Right lobe of liver (tissue), 6 donors: ENCODE measurements around the gene TECTA. TPM values are rescaled to one million over a fixed set of nuclear protein-coding genes. Genes with fewer than 3 reads are reported as not detected.

Experiments used
- ATAC-seq, 4 donors: fragments of 200-7000 bp; cut with Tn5 transposase; one replicate each; pipeline ENCODE4 v1.9.1; 2020; ENCODE audit warnings: mild to moderate bottlenecking in 4 of 4, moderate library complexity in 4 of 4
- DNase-seq, 3 donors: peaks; one replicate each; pipeline ENCODE4 v3.0.0-alpha.2; 2020
- H3K27ac ChIP-seq, 3 donors: fragments of 200-600 bp; one replicate each; pipeline ENCODE4 v1.8.0; 2022
- H3K27me3 ChIP-seq, 2 donors: fragments of 200-600 bp; one replicate each; pipeline ENCODE4 v1.8.0; 2022
- H3K36me3 ChIP-seq, 4 donors: fragments of 200-600 bp; sonication (generic) in 1 of 4; one replicate each; pipeline versions ENCODE4 v1.5.1 to v1.8.0; 2017 to 2022; ENCODE audit warnings: control low read depth in 1 of 4
- H3K4me1 ChIP-seq, 4 donors: fragments of 200-600 bp; sonication (generic) in 1 of 4; one replicate each; pipeline versions ENCODE4 v1.5.1 to v1.8.0; 2017 to 2022; ENCODE audit warnings: control low read depth in 1 of 4
- H3K4me3 ChIP-seq, 3 donors: fragments of 200-600 bp; one replicate each; pipeline ENCODE4 v1.8.0; 2022
- H3K9me3 ChIP-seq, 4 donors: fragments of 200-600 bp; sonication (generic) in 1 of 4; one replicate each; pipeline versions ENCODE4 v1.5.1 to v1.8.0; 2017 to 2022; ENCODE audit warnings: control low read depth in 1 of 4
- CTCF ChIP-seq, 4 donors: fragments of 200-600 bp in 3 of 4; fragments of 450-650 bp in 1 of 4; IDR thresholded peaks; one replicate each; pipeline versions ENCODE4 v1.5.1 to v1.8.0; 2016 to 2022; ENCODE audit warnings: antibody characterized with exemption in 4 of 4, mild to moderate bottlenecking in 2 of 4
- POLR2A ChIP-seq: fragments of 450-650 bp; IDR thresholded peaks from one replicate; pipeline ENCODE4 v1.6.1; 2017; ENCODE audit warnings: antibody characterized with exemption, mild to moderate bottlenecking
- WGBS: methylation state at CpG from one replicate; pipeline ENCODE4 v1.1.6; 2018; ENCODE audit warnings: low coverage, low lambda C conversion rate; ENCODE audit not compliant: insufficient coverage; ENCODE audit errors: missing lambda C conversion rate; 5-methylcytosine and 5-hydroxymethylcytosine counted together
- intact Hi-C, 2 donors: fragments of 100-400 bp; cut with DNase I; formaldehyde crosslinking; loops; one replicate each; pipeline versions ENCODE4 v1.11.2 to v1.14.1; 2022
- total RNA-seq, 6 experiments: library from RNA; depleted of rRNA in 2 of 6; stranded (reverse); fragments of >200 nt in 2 of 6; fragmentation: NEBNext Ultra II Directional in 3 of 6; extraction: Animal tissue kit (Norgen Biotek cat#: 25700) in 3 of 6; gene quantifications; one replicate each; pipeline versions ENCODE4 v1.1.0 to v1.2.4, GENCODE V29; 2016 to 2023
- donor health status: DM: no; HTN: yes; CAD: no.
- donor health status: DM: no; HTN: no; CAD: no.
- donor health status: DM: no; HTN: no; CAD: no.
- donor health status: DM: no; HTN: yes; CAD: no.
- donor health status: DM: no; HTN: yes; CAD: no.

TECTA gene
- total RNA-seq, 6 experiments from 2014 or later, result 0.24 to 1.2 (median 0.52) TPM

GRCh38 chr11:121067453-121067852 is 33.6 kb upstream of the TECTA start:
- no peaks in the 10 kb centered on the region for H3K27me3 ChIP-seq
- H3K4me3 ChIP-seq, result no peak overlapping the region
- H3K27ac ChIP-seq, result peak overlapping the region; percentile 76 to 89 (median 86)
- no peaks in the 10 kb centered on the region for H3K36me3 ChIP-seq
- TF ChIP-seq CTCF (IDR thresholded peaks at IDR 0.05) (no peak), POLR2A (peak; percentile 60)
- WGBS, result 0% methylated on average over 2 of the region's 2 CpGs
- peak; percentile 91 to 97 (median 93) for ATAC-seq
- intact Hi-C loops, result no loop called here
- peaks cover 0 to 34% (median 10%) of the 10 kb centered on the region in 4 donors for H3K4me1 ChIP-seq
- no peak for DNase-seq
- no peaks in the 10 kb centered on the region for H3K9me3 ChIP-seq

GRCh38 chr11:121067962-121068647 is 32.9 kb upstream of the TECTA start:
- Histone ChIP-seq H3K36me3 (no peaks in the 10 kb centered on the region), H3K9me3 (no peaks in the 10 kb centered on the region), H3K27me3 (no peaks in the 10 kb centered on the region), H3K4me3 (no peak overlapping the region), H3K27ac (peak overlapping the region; percentile 76 to 89 (median 86)), H3K4me1 (peaks cover 0 to 34% (median 10%) of the 10 kb centered on the region in 4 donors)
- intact Hi-C loops, result no loop called here
- ATAC-seq (peak; percentile 9 to 23 (median 10)), DNase-seq (no peak)
- no peak for TF ChIP-seq POLR2A
- no peak for TF ChIP-seq CTCF (IDR thresholded peaks at IDR 0.05)
- WGBS, result 81% methylated on average over 6 of the region's 6 CpGs

GRCh38 chr11:121068787-121069186 is 32.3 kb upstream of the TECTA start:
- no peaks in the 10 kb centered on the region for H3K27me3 ChIP-seq
- intact Hi-C loops, result no loop called here
- WGBS, result 76% methylated on average over 6 of the region's 6 CpGs
- peaks cover 0 to 34% (median 10%) of the 10 kb centered on the region in 4 donors for H3K4me1 ChIP-seq
- no peak overlapping the region for H3K4me3 ChIP-seq
- peak overlapping the region in 2 of 3 donors; percentile 86 to 89 for H3K27ac ChIP-seq
- H3K9me3 ChIP-seq, result no peaks in the 10 kb centered on the region
- no peaks in the 10 kb centered on the region for H3K36me3 ChIP-seq
- TF ChIP-seq POLR2A (no peak), CTCF (IDR thresholded peaks at IDR 0.05) (no peak)
- DNase-seq (no peak), ATAC-seq (peak in 2 of 4 donors; percentile 7 to 16)

- DNase-seq, result no peak
Measured at GRCh38 chr11:121070951-121071845, 29.8 kb upstream of the TECTA start.

More at GRCh38 chr11:121070951-121071845, 29.8 kb upstream of the TECTA start:
- 66% methylated on average over 2 of the region's 2 CpGs for WGBS
- Histone ChIP-seq H3K36me3 (no peaks in the 10 kb centered on the region), H3K9me3 (no peaks in the 10 kb centered on the region), H3K27ac (peak overlapping the region in 1 of 3 donors; percentile 32), H3K27me3 (no peaks in the 10 kb centered on the region), H3K4me1 (peaks cover 0 to 34% (median 10%) of the 10 kb centered on the region in 4 donors), H3K4me3 (no peak overlapping the region)
- no peak for TF ChIP-seq CTCF (IDR thresholded peaks at IDR 0.05)
- TF ChIP-seq POLR2A, result no peak
- intact Hi-C loops, result no loop called here
- ATAC-seq, result no peak
